Osteoblast (primary cell): ENCODE data around the gene JPH4. TPM values are rescaled to one million over a fixed set of nuclear protein-coding genes. Genes with fewer than 3 reads are reported as not detected.

Experiments used
- DNase-seq: peaks from one replicate; pipeline ENCODE4 v3.0.0; 2011; ENCODE audit warnings: low spot score, mixed read lengths; ENCODE audit not compliant: insufficient read length; ENCODE audit errors: missing footprints
- H2AFZ ChIP-seq: 2 replicates; pipeline ENCODE4 v1.6.0; 2011; ENCODE audit warnings: mild to moderate bottlenecking, low read length
- H3K27ac ChIP-seq: 2 replicates; pipeline ENCODE4 v1.5.1; 2011; ENCODE audit warnings: mild to moderate bottlenecking, low read depth, low read length, moderate library complexity
- H3K27me3 ChIP-seq: 2 replicates; pipeline ENCODE4 v1.6.0; 2012; ENCODE audit warnings: mild to moderate bottlenecking, control low read depth, inconsistent platforms, low read length, moderate library complexity; ENCODE audit not compliant: insufficient read depth
- H3K36me3 ChIP-seq: 2 replicates; pipeline ENCODE4 v1.5.1; 2011; ENCODE audit warnings: mild to moderate bottlenecking, low read length, control low read depth, moderate library complexity; ENCODE audit not compliant: insufficient read depth
- H3K4me1 ChIP-seq: 2 replicates; pipeline ENCODE4 v1.5.1; 2011; ENCODE audit warnings: mild to moderate bottlenecking, low read length, control low read depth, moderate library complexity; ENCODE audit not compliant: insufficient read depth
- H3K4me2 ChIP-seq: 2 replicates; pipeline ENCODE4 v1.6.0; 2011; ENCODE audit warnings: mild to moderate bottlenecking, low read length; ENCODE audit not compliant: insufficient read depth
- H3K4me3 ChIP-seq: fragments of 200-600 bp; sonication (generic); 3 replicates; pipeline ENCODE4 v1.5.1; 2012; ENCODE audit warnings: mild to moderate bottlenecking, low read length, inconsistent platforms; ENCODE audit not compliant: insufficient read depth
- H3K79me2 ChIP-seq: 2 replicates; pipeline ENCODE4 v1.6.0; 2012; ENCODE audit warnings: mild to moderate bottlenecking, low read length, control low read depth, inconsistent platforms; ENCODE audit not compliant: insufficient read depth
- H3K9me3 ChIP-seq: 2 replicates; pipeline ENCODE4 v1.5.1; 2011; ENCODE audit warnings: low read depth, low read length, control low read depth
- H4K20me1 ChIP-seq: 2 replicates; pipeline ENCODE4 v1.6.0; 2012; ENCODE audit warnings: mild to moderate bottlenecking, low read length, control low read depth; ENCODE audit not compliant: insufficient read depth
- CTCF ChIP-seq: IDR thresholded peaks from 2 replicates; pipeline ENCODE4 v1.5.1; 2011; ENCODE audit warnings: mild to moderate bottlenecking, low read depth, low read length, moderate library complexity; ENCODE audit errors: extremely low read depth
- total RNA-seq: library from RNA; depleted of rRNA; stranded (reverse); fragments of >200 nt; gene quantifications from 2 replicates; pipeline ENCODE4 v1.2.3, GENCODE V29; 2012

JPH4 gene
- total RNA-seq, 1 donor: not detected

DNA sequence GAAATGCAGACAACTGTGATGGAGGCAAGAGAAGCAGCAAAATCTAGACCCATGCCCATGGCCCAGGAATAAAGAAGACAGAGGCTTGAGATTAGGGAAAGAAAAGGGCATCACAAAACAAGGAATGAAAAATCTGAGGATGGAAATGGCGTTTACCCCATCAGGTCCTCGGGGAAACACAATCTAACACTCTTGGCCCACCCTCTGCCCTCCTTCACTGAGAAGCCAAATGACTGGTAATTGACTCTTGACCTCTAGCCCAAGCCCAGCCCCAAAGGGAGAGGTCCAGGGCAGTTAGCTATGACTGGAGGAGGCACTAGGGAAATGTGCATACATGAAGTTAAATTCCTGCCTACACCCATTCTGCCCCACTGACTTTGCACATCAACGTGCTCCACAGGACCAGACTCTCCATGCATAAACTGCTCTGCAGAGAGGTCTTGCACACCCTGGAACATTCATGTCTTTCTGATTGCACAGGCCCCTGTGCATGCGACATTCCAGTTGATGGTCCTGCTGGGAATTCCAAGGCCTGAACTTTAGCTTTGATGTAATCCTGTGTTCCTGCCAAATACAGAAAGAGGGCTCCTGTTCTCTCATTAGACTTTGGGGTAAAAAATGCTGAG, 32.7 kb downstream of the JPH4 start:
- H3K27me3 ChIP-seq: no peaks in the 10 kb centered on the region
- H3K9me3 ChIP-seq: no peaks in the 10 kb centered on the region
- no peak for TF ChIP-seq CTCF
- H3K4me1 ChIP-seq: peaks cover 34% of the 10 kb centered on the region
- peak; percentile 60 for DNase-seq
- H3K36me3 ChIP-seq: peaks cover 5% of the 10 kb centered on the region
- H3K79me2 ChIP-seq: no peaks in the 10 kb centered on the region
- no peak overlapping the region for H2AFZ ChIP-seq
- H3K4me2 ChIP-seq: no peak overlapping the region
- H3K27ac ChIP-seq: peak overlapping the region; percentile 26
- H3K4me3 ChIP-seq: no peak overlapping the region
- H4K20me1 ChIP-seq: no peaks in the 10 kb centered on the region

DNA sequence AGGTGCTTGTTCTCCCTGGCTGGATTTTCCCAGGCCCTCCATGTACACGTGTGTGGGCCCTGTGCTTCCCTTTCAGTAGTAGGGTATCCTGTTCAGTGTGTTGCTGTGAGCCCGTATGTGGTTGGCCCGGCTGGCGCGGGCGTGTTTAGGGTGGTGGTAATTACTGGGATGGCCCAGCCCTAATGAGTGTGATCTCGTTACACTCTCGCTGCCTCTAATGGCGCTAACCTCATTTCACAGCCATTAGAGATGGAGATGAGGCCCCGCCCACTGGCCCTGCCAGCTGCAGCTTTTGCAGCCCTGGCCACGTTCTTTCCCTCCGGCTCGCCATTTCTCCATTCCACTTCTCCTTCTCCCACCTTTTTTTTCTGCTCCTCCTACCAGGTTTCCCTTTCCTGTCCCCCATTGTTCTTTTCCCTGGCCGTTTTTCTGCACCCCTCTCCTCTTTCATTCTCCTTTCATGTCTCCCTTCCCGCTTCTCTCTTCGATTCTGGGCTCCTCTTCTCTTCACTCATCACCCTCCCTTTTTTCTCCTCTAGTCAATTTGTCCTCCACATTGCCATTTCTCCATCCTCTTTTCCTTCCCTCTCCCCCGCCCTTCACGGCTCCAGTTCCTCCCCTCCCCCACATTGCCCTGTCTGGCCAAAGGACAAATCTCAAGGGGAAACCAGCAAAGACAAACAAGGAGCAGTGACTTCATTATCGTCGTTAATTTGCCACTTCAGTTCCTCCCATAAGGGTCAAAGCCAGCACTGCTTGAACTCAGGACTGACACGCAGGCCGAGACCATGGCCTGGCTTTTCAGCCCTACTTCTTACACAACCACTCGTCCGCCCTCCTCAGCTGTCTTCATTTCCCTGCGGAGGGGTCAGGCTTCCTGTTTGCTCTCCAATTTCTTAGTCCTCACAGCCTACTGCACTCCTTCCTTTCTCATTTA, 33.8 kb downstream of the JPH4 start:
- Histone ChIP-seq H4K20me1 (no peaks in the 10 kb centered on the region), H3K79me2 (no peaks in the 10 kb centered on the region), H3K36me3 (peaks cover 5% of the 10 kb centered on the region), H3K4me1 (peaks cover 31% of the 10 kb centered on the region), H3K4me2 (no peak overlapping the region), H3K27ac (peak overlapping the region; percentile 26), H3K27me3 (no peaks in the 10 kb centered on the region), H3K9me3 (no peaks in the 10 kb centered on the region), H2AFZ (peak overlapping the region; percentile 63), H3K4me3 (no peak overlapping the region)
- DNase-seq: peak; percentile 58
- no peak for TF ChIP-seq CTCF

GRCh38 chr14:23543403-23543802, 35.2 kb downstream of the JPH4 start:
- H3K79me2 ChIP-seq: no peaks in the 10 kb centered on the region
- no peaks in the 10 kb centered on the region for H3K27me3 ChIP-seq
- TF ChIP-seq CTCF: no peak
- no peaks in the 10 kb centered on the region for H3K9me3 ChIP-seq
- peaks cover 30% of the 10 kb centered on the region for H3K4me1 ChIP-seq
- H2AFZ ChIP-seq: no peak overlapping the region
- peaks cover 5% of the 10 kb centered on the region for H3K36me3 ChIP-seq
- no peaks in the 10 kb centered on the region for H4K20me1 ChIP-seq
- H3K4me2 ChIP-seq: no peak overlapping the region
- no peak overlapping the region for H3K4me3 ChIP-seq
- H3K27ac ChIP-seq: no peak overlapping the region
- DNase-seq: peak; percentile 18

GRCh38 chr14:23542261-23542660, 36.3 kb downstream of the JPH4 start:
- no peak overlapping the region for H2AFZ ChIP-seq
- no peaks in the 10 kb centered on the region for H3K9me3 ChIP-seq
- H3K27me3 ChIP-seq: no peaks in the 10 kb centered on the region
- peaks cover 20% of the 10 kb centered on the region for H3K4me1 ChIP-seq
- H3K4me2 ChIP-seq: no peak overlapping the region
- H3K27ac ChIP-seq: no peak overlapping the region
- no peak for TF ChIP-seq CTCF
- no peak overlapping the region for H3K4me3 ChIP-seq
- DNase-seq: no peak
- H4K20me1 ChIP-seq: no peaks in the 10 kb centered on the region
- H3K79me2 ChIP-seq: no peaks in the 10 kb centered on the region
- peaks cover 5% of the 10 kb centered on the region for H3K36me3 ChIP-seq
